ENCODE results near the gene NDUFAF5.

DNA sequence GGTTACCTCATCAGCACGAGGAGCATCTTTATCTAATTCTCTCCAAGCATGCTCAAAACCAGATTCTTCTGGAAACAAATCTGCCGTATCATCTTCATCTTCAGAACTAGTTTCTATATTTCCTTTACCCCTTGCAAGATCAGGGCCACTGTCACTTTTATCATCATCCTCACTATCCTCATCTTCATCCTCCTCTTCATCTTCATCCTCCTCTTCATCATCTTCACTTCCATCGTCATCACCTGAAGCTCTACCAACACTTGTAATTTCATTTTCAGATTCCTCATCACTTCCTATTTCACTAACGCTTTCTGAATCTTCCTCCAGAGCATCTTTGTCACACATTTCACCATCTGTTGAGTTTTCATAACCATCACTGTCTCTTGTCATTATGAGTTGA is 9.0 kb upstream of the NDUFAF5 start:
- TF ChIP-seq, protein P1, sequence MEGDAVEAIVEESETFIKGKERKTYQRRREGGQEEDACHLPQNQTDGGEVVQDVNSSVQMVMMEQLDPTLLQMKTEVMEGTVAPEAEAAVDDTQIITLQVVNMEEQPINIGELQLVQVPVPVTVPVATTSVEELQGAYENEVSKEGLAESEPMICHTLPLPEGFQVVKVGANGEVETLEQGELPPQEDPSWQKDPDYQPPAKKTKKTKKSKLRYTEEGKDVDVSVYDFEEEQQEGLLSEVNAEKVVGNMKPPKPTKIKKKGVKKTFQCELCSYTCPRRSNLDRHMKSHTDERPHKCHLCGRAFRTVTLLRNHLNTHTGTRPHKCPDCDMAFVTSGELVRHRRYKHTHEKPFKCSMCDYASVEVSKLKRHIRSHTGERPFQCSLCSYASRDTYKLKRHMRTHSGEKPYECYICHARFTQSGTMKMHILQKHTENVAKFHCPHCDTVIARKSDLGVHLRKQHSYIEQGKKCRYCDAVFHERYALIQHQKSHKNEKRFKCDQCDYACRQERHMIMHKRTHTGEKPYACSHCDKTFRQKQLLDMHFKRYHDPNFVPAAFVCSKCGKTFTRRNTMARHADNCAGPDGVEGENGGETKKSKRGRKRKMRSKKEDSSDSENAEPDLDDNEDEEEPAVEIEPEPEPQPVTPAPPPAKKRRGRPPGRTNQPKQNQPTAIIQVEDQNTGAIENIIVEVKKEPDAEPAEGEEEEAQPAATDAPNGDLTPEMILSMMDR (IDR thresholded peaks at IDR 0.05): no peak
- no peak for TF ChIP-seq POLR2A (IDR thresholded peaks at IDR 0.05)

Data from heart left ventricle (tissue), 13 donors.